H1 (cell line): ENCODE measurements around the gene ZAP70. TPM values are rescaled to one million over a fixed set of nuclear protein-coding genes. Genes with fewer than 3 reads are reported as not detected.

Source experiments
- CHD2 ChIP-seq: IDR thresholded peaks from 2 replicates; pipeline ENCODE4 v1.6.1; 2012; ENCODE audit warnings: low read length, improper control_type of control experiment
- EGR1 ChIP-seq: IDR thresholded peaks from 2 replicates; pipeline ENCODE4 v1.6.1; 2011; ENCODE audit warnings: low read depth, low read length, borderline replicate concordance
- polyA plus RNA-seq, 7 experiments: library from polyadenylated mRNA; depleted of rRNA in 3 of 7; stranded (reverse) in 5 of 7; unstranded in 2 of 7; fragments of >200 nt in 5 of 7; fragments of 200-250 nt in 2 of 7; gene quantifications; 1 replicate in 5 of 7; 2 replicates in 1 of 7; 4 replicates in 1 of 7; pipeline versions ENCODE4 v1.2.1 to v1.2.3, GENCODE V29; 2011 to 2013; ENCODE audit warnings: missing spikeins in 2 of 7, mixed read lengths in 2 of 7
- total RNA-seq: library from RNA; stranded (reverse); fragmentation: NEBNext Ultra II Directional; extraction: Animal tissue kit (Norgen Biotek cat#: 25700); gene quantifications from 2 replicates; pipeline ENCODE4 v1.2.1, GENCODE V29; 2021
- TF ChIP-seq, protein P1 (sequence below), 3 experiments: IDR thresholded peaks; 1 replicate in 2 of 3; 2 replicates in 1 of 3; pipeline versions ENCODE4 v1.5.1 to v1.6.1; 2011; ENCODE audit warnings: low read length in 3 of 3, mild to moderate bottlenecking in 3 of 3, inconsistent platforms in 2 of 3, low read depth in 1 of 3, moderate library complexity in 1 of 3; ENCODE audit not compliant: insufficient read depth in 1 of 3; ENCODE audit errors: control extremely low read depth in 1 of 3
- TF ChIP-seq, protein P2 (sequence below): IDR thresholded peaks from 2 replicates; pipeline ENCODE4 v1.6.1; 2012; ENCODE audit warnings: low read length, inconsistent platforms

ZAP70 gene
- total and polyA plus RNA-seq, 2 of the 8 experiments (the other 6 are each of a cell fraction or from before 2014, with no cell fraction given) = 0.15 TPM; not detected in 1

DNA sequence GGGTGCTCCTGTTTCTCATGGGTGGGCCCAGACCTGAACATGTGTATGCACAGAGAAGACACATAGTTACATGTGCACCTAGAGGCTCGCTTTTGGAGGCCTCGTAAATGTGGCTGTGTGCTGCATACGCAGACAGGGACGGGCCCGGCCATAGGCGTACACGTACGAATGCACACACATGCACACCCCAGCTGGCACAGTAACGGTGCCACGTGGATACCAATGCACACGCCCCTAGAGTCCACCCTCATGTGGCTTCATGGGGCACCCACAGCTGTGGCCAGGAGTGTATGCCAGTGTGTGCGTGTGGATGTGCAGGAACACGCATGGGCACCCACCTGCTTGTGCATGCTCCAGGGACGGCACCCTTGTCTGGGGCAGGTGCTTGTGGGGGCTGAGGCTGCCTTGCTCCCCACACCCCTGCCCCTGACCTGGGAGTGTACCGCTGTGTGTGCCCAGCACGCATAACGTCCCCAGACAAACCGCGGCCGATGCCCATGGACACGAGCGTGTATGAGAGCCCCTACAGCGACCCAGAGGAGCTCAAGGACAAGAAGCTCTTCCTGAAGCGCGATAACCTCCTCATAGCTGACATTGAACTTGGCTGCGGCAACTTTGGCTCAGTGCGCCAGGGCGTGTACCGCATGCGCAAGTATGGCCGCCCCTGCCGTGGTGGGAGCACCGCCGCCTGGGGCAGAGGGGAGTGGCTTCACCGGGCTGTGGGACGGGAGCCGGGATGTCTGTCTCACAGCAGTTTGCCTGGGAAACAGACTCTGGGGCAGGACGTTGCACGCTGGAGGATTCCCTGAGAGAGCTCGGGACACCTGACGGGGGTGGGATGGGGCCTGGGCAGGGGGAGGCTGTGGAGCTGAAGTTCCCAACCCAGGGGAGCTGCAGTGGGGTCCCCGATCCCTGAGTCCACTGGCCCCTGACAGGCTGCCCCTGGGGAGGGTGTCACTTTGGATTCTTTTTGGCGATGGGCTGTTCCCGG is 21.0 kb downstream of the ZAP70 start (continued):
- TF ChIP-seq CHD2 (no peak), EGR1 (no peak)
- TF ChIP-seq, protein P1, sequence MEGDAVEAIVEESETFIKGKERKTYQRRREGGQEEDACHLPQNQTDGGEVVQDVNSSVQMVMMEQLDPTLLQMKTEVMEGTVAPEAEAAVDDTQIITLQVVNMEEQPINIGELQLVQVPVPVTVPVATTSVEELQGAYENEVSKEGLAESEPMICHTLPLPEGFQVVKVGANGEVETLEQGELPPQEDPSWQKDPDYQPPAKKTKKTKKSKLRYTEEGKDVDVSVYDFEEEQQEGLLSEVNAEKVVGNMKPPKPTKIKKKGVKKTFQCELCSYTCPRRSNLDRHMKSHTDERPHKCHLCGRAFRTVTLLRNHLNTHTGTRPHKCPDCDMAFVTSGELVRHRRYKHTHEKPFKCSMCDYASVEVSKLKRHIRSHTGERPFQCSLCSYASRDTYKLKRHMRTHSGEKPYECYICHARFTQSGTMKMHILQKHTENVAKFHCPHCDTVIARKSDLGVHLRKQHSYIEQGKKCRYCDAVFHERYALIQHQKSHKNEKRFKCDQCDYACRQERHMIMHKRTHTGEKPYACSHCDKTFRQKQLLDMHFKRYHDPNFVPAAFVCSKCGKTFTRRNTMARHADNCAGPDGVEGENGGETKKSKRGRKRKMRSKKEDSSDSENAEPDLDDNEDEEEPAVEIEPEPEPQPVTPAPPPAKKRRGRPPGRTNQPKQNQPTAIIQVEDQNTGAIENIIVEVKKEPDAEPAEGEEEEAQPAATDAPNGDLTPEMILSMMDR (IDR thresholded peaks at IDR 0.05; ENCODE audit: control extremely low read depth in 1 of 3, insufficient read depth in 1 of 3, low read depth in 1 of 3, low read length in 3 of 3) = no peak
- TF ChIP-seq, protein P2, sequence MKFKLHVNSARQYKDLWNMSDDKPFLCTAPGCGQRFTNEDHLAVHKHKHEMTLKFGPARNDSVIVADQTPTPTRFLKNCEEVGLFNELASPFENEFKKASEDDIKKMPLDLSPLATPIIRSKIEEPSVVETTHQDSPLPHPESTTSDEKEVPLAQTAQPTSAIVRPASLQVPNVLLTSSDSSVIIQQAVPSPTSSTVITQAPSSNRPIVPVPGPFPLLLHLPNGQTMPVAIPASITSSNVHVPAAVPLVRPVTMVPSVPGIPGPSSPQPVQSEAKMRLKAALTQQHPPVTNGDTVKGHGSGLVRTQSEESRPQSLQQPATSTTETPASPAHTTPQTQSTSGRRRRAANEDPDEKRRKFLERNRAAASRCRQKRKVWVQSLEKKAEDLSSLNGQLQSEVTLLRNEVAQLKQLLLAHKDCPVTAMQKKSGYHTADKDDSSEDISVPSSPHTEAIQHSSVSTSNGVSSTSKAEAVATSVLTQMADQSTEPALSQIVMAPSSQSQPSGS = no peak
- TF ChIP-seq, all 59 proteins: peak for 0
